Fibroblast of skin of left biceps (primary cell): ENCODE measurements around the gene IL1RL2.

ENCODE experiments used
- DNase-seq, 2 experiments: peaks; one replicate each; pipeline ENCODE4 v3.0.0-alpha.2; 2013; ENCODE audit warnings: low read depth in 2 of 2

Gene IL1RL2

DNA sequence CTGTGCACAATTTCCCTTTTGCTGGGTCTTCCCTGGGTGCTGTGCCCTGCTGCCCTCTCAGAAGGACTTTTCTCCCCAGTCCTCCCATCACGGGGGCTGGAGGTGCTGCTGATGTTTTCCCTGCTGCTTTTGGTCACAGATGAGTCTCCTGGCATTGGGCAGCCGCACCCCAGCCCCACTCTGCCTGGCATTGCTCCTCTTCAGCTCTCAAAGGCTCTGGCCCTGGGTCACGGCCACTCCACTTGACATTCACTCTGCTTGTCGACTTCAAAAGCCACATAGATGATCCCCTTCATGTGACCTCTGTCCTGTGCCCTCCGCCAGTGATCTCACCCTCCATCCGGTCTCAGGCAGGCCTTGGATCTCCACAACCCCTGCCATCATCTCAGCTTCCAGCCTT is 81.0 kb downstream of the IL1RL2 start:
- no peak for DNase-seq

DNA sequence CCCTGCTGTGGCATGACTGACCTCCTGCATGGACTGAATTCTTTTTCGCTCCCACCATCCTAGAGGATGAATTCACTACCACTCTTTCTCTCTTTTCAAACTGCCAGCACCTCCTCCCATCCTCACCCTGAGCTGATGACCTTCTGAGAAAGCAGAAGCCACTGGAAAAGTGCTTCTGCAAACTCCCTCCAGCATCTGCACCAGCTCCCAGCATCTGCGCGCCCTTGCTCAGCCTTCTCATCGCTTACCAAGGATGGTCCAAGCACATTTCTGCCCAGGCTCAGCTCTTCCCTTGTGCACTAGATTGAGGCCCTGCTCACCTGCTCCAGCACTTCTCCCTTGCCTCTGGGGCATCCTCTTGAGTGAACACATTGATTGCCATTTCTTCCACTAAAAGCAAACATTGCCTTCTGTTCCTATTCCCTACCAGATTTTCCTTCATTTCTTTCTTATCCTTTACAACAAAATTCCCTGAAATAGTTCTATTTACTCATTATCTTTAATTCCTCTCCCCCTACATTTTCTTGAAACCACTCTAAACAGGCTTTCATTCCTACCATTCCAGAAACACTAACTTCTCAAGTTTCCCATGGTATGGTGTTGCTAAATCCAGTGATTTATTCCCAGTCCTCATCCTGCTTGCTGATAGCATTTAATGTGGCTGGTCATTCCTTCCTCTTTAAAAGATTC is 81.8 kb downstream of the IL1RL2 start:
- DNase-seq = peak; percentile 86 to 91

DNA sequence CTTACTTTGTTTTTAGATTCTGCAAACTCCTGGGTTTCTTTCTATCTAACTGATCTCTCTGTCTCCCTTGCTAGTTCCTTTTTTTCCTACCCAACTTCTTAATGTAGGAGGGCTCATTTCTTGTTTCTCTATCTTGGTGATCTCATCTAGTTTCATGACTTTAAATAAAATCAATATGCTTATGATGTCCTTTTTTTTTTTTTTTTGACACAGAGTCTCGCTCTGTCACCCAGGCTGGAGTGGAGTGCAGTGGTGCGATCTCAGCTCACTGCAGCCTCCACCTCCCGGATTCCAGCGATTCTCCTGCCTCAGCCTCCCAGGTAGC is 82.3 kb downstream of the IL1RL2 start:
- no peak for DNase-seq

DNA sequence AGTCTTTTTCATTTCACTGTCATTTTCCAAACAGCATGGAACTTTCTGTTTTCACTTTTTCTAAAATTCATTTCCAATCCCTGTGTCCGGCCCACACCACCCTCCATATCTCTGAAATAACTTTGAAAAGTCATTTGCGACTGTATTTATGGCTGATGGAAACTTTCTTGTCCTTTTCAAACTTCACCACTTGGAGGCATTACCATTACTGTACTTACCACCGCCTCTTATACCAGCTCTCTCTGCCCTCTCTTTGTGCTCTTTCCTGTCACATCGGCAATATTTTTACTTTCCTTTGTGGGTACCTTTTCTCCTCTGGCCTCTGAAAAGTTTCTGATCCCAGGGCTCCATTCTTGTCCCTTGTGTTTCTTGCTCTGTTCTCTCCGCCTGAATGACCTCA is 85.0 kb downstream of the IL1RL2 start:
- no peak for DNase-seq

DNA sequence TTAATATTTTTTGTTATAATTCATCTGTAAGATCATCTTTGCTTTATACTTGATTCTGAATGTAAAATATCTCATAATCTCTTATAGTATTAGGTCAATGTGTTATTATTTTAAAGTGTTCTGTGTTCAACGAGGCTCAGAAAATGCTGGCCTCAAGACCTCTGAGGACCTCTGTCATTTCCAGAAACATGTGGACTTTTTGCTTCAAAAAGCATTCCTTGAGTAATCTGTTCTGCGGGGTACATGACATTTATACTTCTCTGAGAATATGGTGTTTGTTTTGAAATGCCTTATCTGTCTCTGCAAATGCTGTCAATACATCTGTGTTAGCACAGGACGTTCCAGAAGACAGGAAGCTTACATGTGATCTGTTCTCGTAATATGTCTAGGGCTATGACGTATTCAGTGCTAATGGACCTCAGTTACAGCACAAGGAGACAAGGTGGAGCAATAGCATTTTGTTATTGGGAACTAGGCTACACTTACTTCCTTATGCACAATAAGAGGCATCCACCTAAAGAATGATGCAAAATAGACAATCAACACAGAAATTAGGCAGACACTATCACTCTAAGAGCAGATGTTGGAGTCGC is 86.9 kb downstream of the IL1RL2 start:
- DNase-seq = no peak

DNA sequence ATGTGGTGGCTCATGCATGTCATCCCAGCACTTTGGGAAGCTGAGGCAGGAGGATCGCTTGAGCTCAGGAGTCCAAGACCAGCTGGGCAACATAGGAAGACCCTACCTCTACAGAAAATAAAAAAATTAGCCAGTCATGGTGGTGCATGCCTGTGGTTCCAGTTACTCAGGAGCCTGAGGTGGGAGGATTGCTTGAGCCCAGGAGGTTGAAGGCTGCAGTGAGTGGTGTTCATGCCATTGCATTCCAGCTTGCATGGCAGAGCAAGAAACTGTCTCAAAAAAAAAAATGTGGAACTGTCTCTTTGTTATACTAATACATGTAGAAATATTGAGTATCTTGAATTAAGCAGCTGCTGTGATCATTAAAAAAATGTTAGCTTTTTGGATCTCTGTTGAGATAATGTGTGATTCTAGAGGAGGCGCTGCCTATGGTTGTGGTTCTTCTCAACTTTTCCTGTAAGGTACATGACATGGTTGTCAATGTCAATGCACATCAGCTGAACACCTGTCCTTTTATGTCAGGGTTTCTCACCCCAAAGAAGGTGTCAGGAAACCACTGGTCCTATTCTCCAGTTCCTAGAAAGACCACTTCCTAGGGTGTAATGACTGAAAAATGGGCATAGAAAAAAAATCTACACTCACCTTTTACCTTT is 89.9 kb downstream of the IL1RL2 start:
- DNase-seq = no peak

DNA sequence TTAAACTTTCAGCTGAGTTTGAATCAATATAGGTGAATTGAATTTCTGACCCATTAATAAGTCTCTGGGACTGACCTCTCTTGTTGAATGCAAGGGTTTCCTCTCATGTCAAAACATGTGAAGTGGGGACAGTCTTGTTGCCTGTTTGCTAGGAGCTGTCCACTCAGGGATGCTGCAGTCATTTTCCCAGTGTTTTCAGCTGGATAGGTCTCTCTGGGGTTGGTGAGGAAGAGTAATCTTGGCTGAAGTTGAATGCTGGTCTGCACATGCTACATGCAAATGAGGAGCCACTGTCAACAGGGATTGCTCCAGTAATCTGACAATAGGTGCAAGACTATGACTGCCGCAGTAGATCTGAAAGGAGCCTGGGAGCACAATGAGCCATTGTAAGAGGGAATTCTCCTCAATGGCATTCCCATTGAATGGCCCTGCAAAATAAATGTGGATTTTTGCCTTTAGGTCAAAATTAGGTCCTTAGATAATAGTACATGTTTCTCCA is 90.4 kb downstream of the IL1RL2 start:
- no peak for DNase-seq

DNA sequence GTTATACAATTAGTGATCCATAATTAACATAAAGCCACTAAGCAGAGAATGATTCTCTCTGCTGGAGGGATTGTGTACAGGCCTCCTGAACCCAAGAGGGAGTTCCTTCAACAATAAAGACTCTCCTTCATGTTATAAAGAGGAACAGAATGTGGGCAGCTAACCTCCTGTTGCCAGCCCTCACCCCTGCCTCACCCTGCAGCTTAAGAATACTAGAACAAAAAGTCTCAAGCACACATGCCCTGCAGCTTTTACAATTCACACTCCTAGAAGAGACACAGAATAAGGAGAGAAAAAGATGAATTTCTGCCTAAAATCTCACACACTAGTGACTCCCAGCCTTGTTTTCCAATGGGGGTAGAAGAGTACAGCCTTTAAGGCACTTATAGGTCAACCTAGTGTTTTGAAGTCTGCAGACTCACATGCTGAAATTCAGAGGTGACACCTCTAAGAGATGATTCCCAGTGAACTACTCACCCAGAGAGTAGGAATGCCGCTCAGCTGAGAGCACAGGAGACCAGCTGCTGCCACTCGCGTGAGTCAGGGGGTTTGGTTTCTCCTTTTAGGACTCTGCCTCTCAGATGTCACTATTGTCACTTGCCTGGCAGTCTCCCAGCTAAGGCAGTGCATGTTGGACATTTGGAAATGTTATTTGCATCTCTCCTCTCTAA is 92.0 kb downstream of the IL1RL2 start:
- DNase-seq = no peak

DNA sequence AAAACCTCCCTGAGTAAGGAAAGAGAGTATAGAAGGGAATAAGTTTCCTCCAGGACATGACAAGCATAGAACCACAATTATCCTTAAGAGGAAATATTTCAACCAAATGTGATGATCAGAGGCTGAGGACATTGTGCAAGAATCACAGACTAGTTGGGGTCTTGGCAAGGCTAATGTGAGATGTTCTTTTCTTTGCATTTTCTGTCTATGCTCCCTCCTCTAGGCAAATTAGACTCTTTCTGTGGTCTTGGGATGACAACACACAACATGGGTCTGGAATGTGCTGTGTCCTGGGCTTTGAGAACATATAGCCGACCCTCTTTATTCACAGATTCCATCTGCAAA is 92.5 kb downstream of the IL1RL2 start:
- DNase-seq = no peak

DNA sequence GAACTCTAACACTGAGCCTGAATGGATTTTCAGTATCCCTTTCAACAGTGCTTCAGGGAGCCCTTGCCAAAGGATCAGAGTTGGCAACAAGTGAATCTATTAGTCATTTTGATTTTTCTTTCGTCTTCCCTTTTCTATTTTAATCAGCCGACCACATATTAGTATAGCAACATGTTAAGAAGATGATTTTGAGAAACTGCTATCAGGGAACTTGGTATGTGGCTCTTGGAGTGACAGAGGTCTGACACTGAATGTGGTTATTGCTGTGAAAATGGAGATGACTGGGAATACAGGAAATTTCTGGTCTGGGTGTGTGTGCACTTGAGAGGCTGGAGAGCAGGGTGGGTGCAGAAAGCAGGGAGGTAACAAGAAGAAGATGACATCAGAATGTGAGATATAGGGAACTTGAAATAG is 95.9 kb downstream of the IL1RL2 start:
- DNase-seq = no peak

DNA sequence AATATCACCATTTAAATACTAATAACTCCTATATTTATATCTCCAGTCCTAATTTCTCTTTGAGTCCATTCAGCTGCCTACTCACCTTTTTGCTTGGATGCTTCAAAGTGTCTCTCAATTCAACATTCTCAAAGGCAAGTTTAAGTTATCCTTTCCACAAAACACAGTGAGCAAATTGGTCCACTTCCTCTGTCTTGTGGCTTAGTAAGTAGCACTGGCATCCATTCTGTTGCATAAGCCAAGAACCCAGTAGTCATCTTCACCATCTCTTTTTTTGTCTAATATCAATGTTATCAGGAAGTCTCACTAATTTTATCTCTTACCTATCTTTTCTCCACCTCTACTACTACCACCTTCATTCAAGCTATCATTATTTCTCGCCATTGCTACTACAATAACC is 97.2 kb downstream of the IL1RL2 start:
- DNase-seq = no peak

DNA sequence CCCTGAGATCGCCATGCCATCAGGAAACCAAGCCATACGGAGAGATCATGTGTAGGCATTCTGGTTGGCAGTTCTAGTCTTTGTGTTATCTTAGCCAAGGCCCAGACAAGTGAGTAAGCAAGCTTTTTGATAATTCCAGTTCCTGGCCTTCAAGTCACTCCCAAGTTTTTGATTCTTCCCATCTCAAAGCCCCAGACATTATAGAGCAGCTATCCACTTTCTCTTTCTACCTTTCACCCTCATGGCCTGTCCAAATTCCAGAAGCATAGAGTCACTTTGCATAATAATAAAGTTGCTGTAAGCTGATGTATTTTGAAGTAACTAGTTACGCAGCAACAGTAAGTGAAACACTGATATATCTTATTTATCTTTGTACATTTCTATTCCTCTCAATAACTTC is 97.8 kb downstream of the IL1RL2 start:
- no peak for DNase-seq

DNA sequence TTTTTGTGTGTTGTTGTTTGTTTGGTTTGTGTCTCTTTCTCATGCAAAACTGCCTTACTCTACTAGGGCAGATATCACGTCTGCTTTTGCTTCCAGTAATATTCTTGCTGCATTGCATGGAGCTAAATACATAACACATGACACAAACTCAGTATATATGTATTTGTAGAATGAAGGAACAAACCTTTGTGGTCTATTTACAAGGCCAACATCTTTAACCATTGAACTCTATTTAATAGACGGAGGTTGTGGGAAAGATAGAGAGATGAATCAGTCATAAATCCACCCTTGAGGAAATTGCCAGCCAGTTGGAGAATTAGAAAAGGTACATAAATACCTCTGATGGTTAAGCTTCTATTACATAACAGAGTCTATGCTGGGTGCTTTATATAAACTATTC is 98.5 kb downstream of the IL1RL2 start:
- DNase-seq = no peak

DNA sequence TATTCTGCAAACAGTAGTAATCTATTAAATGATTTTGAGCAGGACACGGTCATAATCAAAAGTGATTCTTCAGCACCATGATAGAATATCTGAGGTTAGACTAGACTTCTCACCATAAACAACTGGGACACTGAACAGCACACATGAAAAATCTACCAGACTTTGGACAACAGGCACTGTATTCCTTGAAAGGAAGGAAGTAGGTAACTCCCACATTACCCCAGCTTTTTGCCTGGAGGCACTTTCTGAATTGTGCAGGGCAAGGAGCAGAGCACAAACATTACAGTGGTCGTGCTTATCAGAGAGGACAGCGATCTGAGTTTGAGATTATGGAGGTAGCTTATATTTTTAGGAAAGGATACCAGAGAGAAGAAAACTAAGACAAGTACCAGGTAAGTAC is 99.2 kb downstream of the IL1RL2 start:
- no peak for DNase-seq

DNA sequence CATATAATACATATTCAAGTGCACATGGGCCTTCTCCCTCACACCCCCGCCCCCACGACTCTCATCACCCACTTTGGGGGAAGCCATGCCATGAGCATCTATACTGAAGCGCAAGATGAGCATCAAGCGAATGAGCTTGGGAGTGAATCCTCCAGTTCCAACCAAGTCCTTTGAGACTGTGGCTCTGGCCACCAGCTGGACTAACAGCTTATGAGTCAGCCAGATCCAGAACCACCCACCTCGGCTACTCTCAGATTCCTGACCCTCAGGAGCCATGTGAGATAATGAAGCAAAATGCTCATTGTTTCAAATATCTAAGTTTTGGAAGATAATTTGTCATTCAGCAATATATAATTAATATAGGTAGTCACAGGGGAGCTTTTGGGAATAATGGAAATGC is 102.3 kb downstream of the IL1RL2 start:
- DNase-seq = no peak
